Tibial artery (tissue), 4 donors: ENCODE measurements around the gene LDLRAD3.

ENCODE experiments used
- DNase-seq, 2 donors: peaks; one replicate each; pipeline ENCODE4 v3.0.0-alpha.2; 2019
- H3K27ac ChIP-seq, 2 donors: fragments of 200-600 bp; sonication (generic) in 1 of 2; 1 replicate in 1 of 2; 2 replicates in 1 of 2; pipeline ENCODE4 v1.5.1; 2018 to 2019; ENCODE audit warnings: mild to moderate bottlenecking in 1 of 2
- H3K27me3 ChIP-seq, 2 donors: fragments of 200-600 bp; sonication (generic) in 1 of 2; one replicate each; pipeline versions ENCODE4 v1.5.1 to v1.6.0; 2016 to 2019
- H3K36me3 ChIP-seq, 3 donors: fragments of 200-600 bp; sonication (generic) in 2 of 3; one replicate each; pipeline ENCODE4 v1.5.1; 2016 to 2019; ENCODE audit warnings: mild to moderate bottlenecking in 2 of 3
- H3K4me1 ChIP-seq, 4 donors: fragments of 200-600 bp; sonication (generic) in 2 of 4; 1 replicate in 3 of 4; 2 replicates in 1 of 4; pipeline ENCODE4 v1.5.1; 2016 to 2019
- H3K4me3 ChIP-seq, 2 donors: fragments of 200-600 bp; sonication (generic) in 1 of 2; 1 replicate in 1 of 2; 2 replicates in 1 of 2; pipeline ENCODE4 v1.5.1; 2018 to 2019; ENCODE audit warnings: mild to moderate bottlenecking in 2 of 2
- H3K9me3 ChIP-seq, 3 donors: fragments of 200-600 bp; sonication (generic) in 1 of 3; one replicate each; pipeline ENCODE4 v1.5.1; 2016 to 2019
- intact Hi-C: fragments of 100-400 bp; cut with DNase I; formaldehyde crosslinking; loops from one replicate; pipeline ENCODE4 v1.15.0; 2023; ENCODE audit warnings: low total_unique reads
- TF ChIP-seq, protein P1 (sequence below), 2 experiments: fragments of 200-600 bp in 1 of 2; fragments of 450-650 bp in 1 of 2; IDR thresholded peaks; one replicate each; pipeline ENCODE4 v1.5.1; 2017 to 2019; ENCODE audit warnings: antibody characterized with exemption in 2 of 2, mild to moderate bottlenecking in 1 of 2, moderate library complexity in 1 of 2

Gene LDLRAD3

DNA sequence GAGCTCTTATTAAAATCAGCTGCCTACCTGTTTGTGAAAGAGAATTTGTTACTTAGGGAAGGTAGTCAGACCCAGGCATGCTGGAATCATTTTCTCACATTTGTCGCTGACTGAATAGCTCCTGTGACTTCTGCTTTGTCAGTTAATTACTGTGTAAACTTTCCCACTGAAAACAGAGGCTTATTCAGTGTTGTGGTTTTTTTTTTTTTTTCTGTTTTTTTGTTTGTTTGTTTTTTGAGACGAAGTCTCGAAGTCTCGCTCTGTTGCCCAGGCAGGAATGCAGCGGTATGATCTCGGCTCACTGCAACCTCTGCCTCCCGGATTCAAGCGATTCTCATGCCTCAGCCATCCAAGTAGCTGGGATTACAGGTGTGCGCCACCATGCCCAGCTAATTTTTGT, 5.6 kb upstream of the LDLRAD3 start:
- Histone ChIP-seq H3K27me3 (no peaks in the 10 kb centered on the region), H3K9me3 (no peaks in the 10 kb centered on the region), H3K27ac (no peak overlapping the region), H3K4me1 (peaks cover 0 to 5% (median 1%) of the 10 kb centered on the region in 4 donors), H3K36me3 (no peaks in the 10 kb centered on the region), H3K4me3 (no peak overlapping the region)
- TF ChIP-seq, protein P1, sequence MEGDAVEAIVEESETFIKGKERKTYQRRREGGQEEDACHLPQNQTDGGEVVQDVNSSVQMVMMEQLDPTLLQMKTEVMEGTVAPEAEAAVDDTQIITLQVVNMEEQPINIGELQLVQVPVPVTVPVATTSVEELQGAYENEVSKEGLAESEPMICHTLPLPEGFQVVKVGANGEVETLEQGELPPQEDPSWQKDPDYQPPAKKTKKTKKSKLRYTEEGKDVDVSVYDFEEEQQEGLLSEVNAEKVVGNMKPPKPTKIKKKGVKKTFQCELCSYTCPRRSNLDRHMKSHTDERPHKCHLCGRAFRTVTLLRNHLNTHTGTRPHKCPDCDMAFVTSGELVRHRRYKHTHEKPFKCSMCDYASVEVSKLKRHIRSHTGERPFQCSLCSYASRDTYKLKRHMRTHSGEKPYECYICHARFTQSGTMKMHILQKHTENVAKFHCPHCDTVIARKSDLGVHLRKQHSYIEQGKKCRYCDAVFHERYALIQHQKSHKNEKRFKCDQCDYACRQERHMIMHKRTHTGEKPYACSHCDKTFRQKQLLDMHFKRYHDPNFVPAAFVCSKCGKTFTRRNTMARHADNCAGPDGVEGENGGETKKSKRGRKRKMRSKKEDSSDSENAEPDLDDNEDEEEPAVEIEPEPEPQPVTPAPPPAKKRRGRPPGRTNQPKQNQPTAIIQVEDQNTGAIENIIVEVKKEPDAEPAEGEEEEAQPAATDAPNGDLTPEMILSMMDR (IDR thresholded peaks at IDR 0.05) = no peak
- intact Hi-C loops = no loop called here
- DNase-seq = no peak

GRCh38 chr11:35943309-35943708, 553 bp upstream of the LDLRAD3 start:
- intact Hi-C loops = no loop called here
- Histone ChIP-seq H3K36me3 (no peaks in the 10 kb centered on the region), H3K27ac (peak overlapping the region; percentile 30 to 51), H3K27me3 (no peaks in the 10 kb centered on the region), H3K9me3 (no peaks in the 10 kb centered on the region), H3K4me1 (peaks cover 0 to 21% (median 8%) of the 10 kb centered on the region in 4 donors), H3K4me3 (peak overlapping the region; percentile 59 to 64)
- no peak for DNase-seq
- TF ChIP-seq, protein P1 (IDR thresholded peaks at IDR 0.05) = no peak

- H3K27me3 ChIP-seq = no peaks in the 10 kb centered on the region
- no peaks in the 10 kb centered on the region for H3K36me3 ChIP-seq
- TF ChIP-seq, protein P1 (IDR thresholded peaks at IDR 0.05) = no peak
- intact Hi-C loops = no loop called here
- H3K4me1 ChIP-seq = peaks cover 0 to 21% (median 8%) of the 10 kb centered on the region in 4 donors
- peak overlapping the region; percentile 28 to 42 for H3K27ac ChIP-seq
- no peaks in the 10 kb centered on the region for H3K9me3 ChIP-seq
- H3K4me3 ChIP-seq = peak overlapping the region; percentile 59 to 64
- DNase-seq = no peak
Measured at GRCh38 chr11:35944503-35945136, 758 bp downstream of the LDLRAD3 start.

- no peaks in the 10 kb centered on the region for H3K9me3 ChIP-seq
- TF ChIP-seq, protein P1 (IDR thresholded peaks at IDR 0.05) = no peak
- H3K4me3 ChIP-seq = peak overlapping the region; percentile 59 to 64
- peaks cover 0 to 21% (median 8%) of the 10 kb centered on the region in 4 donors for H3K4me1 ChIP-seq
- intact Hi-C loops = no loop called here
- no peak for DNase-seq
- no peaks in the 10 kb centered on the region for H3K36me3 ChIP-seq
- H3K27ac ChIP-seq = peak overlapping the region; percentile 28 to 42
- no peaks in the 10 kb centered on the region for H3K27me3 ChIP-seq
Measured at GRCh38 chr11:35945137-35945518, 1.3 kb downstream of the LDLRAD3 start.

DNA sequence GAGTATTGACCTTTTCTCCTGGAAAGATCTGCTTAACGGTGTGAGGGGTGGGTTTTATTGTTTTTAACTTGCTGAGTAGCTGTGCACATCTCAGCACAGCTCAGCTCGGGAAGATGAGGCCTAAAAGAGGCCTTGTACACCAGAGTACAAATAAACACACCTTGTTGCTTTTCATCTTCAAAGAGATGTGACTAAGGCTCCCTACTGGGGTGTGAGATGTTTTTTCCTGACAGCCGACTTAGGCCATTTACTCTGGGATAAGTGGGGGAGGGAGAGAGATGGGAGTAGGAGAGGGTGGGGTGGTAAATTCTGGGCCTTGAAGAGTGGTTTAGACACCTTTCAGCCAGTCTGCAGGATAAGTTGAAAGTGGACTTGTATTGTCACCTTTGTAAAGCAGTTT, 2.9 kb downstream of the LDLRAD3 start:
- TF ChIP-seq, protein P1 (IDR thresholded peaks at IDR 0.05) = no peak

More for the DNA sequence above, 2.9 kb downstream of the LDLRAD3 start:
- Histone ChIP-seq H3K36me3 (no peaks in the 10 kb centered on the region), H3K27ac (no peak overlapping the region), H3K27me3 (no peaks in the 10 kb centered on the region), H3K9me3 (no peaks in the 10 kb centered on the region), H3K4me3 (no peak overlapping the region), H3K4me1 (peaks cover 0 to 21% (median 8%) of the 10 kb centered on the region in 4 donors)
- DNase-seq = no peak
- intact Hi-C loops = no loop called here
